Measurements from ENCODE around the gene DDTL.

The DDTL gene

GRCh38 chr22:24002272-24002671 lies 35.6 kb downstream of the DDTL start:
- FAIRE-seq (no peak), DNase-seq (ENCODE audit: insufficient read length, low spot score) (no peak)
- no peak for TF ChIP-seq CTCF (IDR thresholded peaks at IDR 0.05; ENCODE audit: insufficient read depth, missing control alignments)

GRCh38 chr22:24002851-24003250 lies 36.2 kb downstream of the DDTL start:
- DNase-seq (ENCODE audit: insufficient read length, low spot score) (no peak), FAIRE-seq (no peak)

GRCh38 chr22:24003887-24004286 lies 37.2 kb downstream of the DDTL start:
- FAIRE-seq (no peak), DNase-seq (ENCODE audit: insufficient read length, low spot score) (no peak)

More at GRCh38 chr22:24002851-24003250, 36.2 kb downstream of the DDTL start:
- TF ChIP-seq CTCF (IDR thresholded peaks at IDR 0.05; ENCODE audit: insufficient read depth, missing control alignments), result no peak

GRCh38 chr22:24005201-24005600 lies 38.5 kb downstream of the DDTL start, which contains the start of gene GSTT4:
Gene GSTT4 (minus strand): TSS chr22:24005453. CDS start chr22:24005356, 97 bp downstream.
- FAIRE-seq (no peak), DNase-seq (ENCODE audit: insufficient read length, low spot score) (no peak)
- no peak for TF ChIP-seq CTCF (IDR thresholded peaks at IDR 0.05; ENCODE audit: insufficient read depth, missing control alignments)

More at GRCh38 chr22:24003887-24004286, 37.2 kb downstream of the DDTL start:
- no peak for TF ChIP-seq CTCF (IDR thresholded peaks at IDR 0.05; ENCODE audit: insufficient read depth, missing control alignments)

- no peak for TF ChIP-seq CTCF (IDR thresholded peaks at IDR 0.05; ENCODE audit: insufficient read depth, missing control alignments)
- no peak for DNase-seq (ENCODE audit: insufficient read length, low spot score)
Measured at GRCh38 chr22:24006207-24006913, 39.7 kb downstream of the DDTL start.

GRCh38 chr22:24006914-24007214 lies 40.2 kb downstream of the DDTL start:
- DNase-seq (ENCODE audit: insufficient read length, low spot score) (no peak), FAIRE-seq (no peak)
- no peak for TF ChIP-seq CTCF (IDR thresholded peaks at IDR 0.05; ENCODE audit: insufficient read depth, missing control alignments)

More at GRCh38 chr22:24006207-24006913, 39.7 kb downstream of the DDTL start:
- FAIRE-seq, result no peak

GRCh38 chr22:24007253-24008021 lies 40.7 kb downstream of the DDTL start:
- DNase-seq (ENCODE audit: insufficient read length, low spot score) (no peak), FAIRE-seq (no peak)
- TF ChIP-seq CTCF (IDR thresholded peaks at IDR 0.05; ENCODE audit: insufficient read depth, missing control alignments), result no peak

All from D721Med (cell line).